HL-60 (cell line): ENCODE results near the gene METTL16.

ENCODE experiments used
- DNase-seq, 2 experiments: peaks; one replicate each; pipeline ENCODE4 v3.0.0-alpha.2; 2010 to 2020; ENCODE audit warnings: low read depth in 1 of 2, low spot score in 1 of 2
- H3K27ac ChIP-seq: fragments of 250-450 bp; sonication (Bioruptor Pico); replicated peaks from 2 replicates; pipeline ENCODE4 v1.5.1; 2020; ENCODE audit warnings: mild to moderate bottlenecking, moderate library complexity
- H3K27me3 ChIP-seq: fragments of 250-450 bp; sonication (Bioruptor Pico); 2 replicates; pipeline ENCODE4 v1.5.1; 2021; ENCODE audit warnings: mild to moderate bottlenecking, moderate library complexity; ENCODE audit not compliant: insufficient read depth, poor library complexity, severe bottlenecking
- H3K4me3 ChIP-seq: replicated peaks from 2 replicates; pipeline ENCODE4 v1.5.1; 2011; ENCODE audit warnings: mild to moderate bottlenecking, control low read depth, low read length; ENCODE audit not compliant: insufficient read depth
- CTCF ChIP-seq: IDR thresholded peaks from one replicate; pipeline ENCODE4 v1.5.1; 2011; ENCODE audit warnings: low read length, control low read depth, inconsistent platforms; ENCODE audit not compliant: insufficient read depth
- GABPA ChIP-seq: IDR thresholded peaks from 2 replicates; pipeline ENCODE4 v1.6.1; 2012; ENCODE audit warnings: low read depth
- POLR2AphosphoS5 ChIP-seq: IDR thresholded peaks from 2 replicates; pipeline ENCODE4 v1.6.1; 2012; ENCODE audit warnings: low read depth
- SPI1 ChIP-seq: IDR thresholded peaks from 2 replicates; pipeline ENCODE4 v1.6.1; 2012; ENCODE audit warnings: low read depth, mild to moderate bottlenecking, borderline replicate concordance
- TF ChIP-seq, protein P1 (sequence below): IDR thresholded peaks from 2 replicates; pipeline ENCODE4 v1.6.1; 2012; ENCODE audit warnings: low read depth; ENCODE audit not compliant: insufficient replicate concordance

METTL16 gene

GRCh38 chr17:2375406-2375805, 136.3 kb downstream of the METTL16 start:
- DNase-seq, result no peak
- no peaks in the 10 kb centered on the region for H3K27me3 ChIP-seq
- no peak overlapping the region for H3K27ac ChIP-seq
- no peak overlapping the region for H3K4me3 ChIP-seq
- TF ChIP-seq GABPA (no peak), CTCF (no peak), SPI1 (no peak), POLR2AphosphoS5 (no peak)
- TF ChIP-seq, protein P1, sequence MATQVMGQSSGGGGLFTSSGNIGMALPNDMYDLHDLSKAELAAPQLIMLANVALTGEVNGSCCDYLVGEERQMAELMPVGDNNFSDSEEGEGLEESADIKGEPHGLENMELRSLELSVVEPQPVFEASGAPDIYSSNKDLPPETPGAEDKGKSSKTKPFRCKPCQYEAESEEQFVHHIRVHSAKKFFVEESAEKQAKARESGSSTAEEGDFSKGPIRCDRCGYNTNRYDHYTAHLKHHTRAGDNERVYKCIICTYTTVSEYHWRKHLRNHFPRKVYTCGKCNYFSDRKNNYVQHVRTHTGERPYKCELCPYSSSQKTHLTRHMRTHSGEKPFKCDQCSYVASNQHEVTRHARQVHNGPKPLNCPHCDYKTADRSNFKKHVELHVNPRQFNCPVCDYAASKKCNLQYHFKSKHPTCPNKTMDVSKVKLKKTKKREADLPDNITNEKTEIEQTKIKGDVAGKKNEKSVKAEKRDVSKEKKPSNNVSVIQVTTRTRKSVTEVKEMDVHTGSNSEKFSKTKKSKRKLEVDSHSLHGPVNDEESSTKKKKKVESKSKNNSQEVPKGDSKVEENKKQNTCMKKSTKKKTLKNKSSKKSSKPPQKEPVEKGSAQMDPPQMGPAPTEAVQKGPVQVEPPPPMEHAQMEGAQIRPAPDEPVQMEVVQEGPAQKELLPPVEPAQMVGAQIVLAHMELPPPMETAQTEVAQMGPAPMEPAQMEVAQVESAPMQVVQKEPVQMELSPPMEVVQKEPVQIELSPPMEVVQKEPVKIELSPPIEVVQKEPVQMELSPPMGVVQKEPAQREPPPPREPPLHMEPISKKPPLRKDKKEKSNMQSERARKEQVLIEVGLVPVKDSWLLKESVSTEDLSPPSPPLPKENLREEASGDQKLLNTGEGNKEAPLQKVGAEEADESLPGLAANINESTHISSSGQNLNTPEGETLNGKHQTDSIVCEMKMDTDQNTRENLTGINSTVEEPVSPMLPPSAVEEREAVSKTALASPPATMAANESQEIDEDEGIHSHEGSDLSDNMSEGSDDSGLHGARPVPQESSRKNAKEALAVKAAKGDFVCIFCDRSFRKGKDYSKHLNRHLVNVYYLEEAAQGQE, result no peak

DNA sequence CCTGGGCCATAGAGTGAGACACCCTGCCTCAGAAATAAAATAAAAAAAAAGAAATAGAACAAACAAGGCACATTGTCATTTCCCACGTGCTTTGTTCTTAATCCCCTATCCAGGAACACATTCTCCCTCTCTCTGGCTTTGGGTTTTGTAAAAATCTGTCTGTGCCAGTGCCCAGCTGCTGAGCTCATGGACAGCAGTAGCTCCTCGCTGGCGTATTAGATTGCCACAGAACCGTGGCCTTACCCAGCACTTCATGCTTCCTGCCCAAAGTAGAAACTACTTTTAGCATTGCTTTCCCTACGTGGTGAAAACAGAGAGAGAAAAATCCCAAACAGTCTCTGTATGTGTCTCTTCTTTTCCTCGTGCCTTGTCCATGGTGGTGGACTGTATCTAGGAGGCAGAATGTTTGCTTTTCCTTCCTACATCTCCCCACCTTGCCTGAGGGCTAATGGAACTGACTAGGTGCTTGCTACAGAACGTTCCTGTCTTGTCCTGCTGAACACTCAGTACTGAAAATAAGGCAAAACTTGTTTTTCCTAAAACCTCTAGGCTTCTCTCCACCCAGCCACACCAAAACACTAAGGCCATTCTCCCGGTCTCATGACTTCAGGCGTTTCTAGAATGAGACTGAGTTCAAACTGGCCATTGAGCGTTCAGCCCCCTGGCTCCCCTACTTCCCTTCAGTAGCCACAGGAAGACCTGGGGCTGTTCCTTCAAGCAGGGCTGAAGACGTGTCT, 137.0 kb downstream of the METTL16 start:
- Histone ChIP-seq H3K27ac (no peak overlapping the region), H3K4me3 (no peak overlapping the region), H3K27me3 (no peaks in the 10 kb centered on the region)
- DNase-seq, result no peak
- no peak for TF ChIP-seq SPI1
- TF ChIP-seq, protein P1, result no peak
- no peak for TF ChIP-seq POLR2AphosphoS5
- no peak for TF ChIP-seq CTCF
- no peak for TF ChIP-seq GABPA

DNA sequence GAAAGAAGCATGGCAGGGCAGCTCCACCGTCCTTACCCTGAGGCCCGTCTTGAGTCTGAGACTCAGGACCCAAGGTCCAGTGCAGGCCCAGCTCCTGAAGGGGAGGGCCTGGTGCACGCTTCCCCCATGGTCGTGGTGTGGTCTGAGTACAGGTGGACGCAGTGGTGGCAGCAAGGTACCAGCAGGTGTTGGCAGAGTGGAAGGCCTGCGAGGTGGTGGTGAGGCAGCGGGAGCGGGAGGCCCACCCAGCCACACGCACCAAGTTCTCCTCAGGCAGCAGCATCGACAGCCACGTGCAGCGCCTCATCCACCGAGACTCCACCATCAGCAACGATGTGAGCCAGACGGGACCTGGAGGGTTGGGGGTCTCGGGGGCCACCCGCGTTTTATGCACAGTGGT, 138.5 kb downstream of the METTL16 start:
- TF ChIP-seq, protein P1, result no peak
- TF ChIP-seq SPI1 (no peak), CTCF (no peak), GABPA (no peak), POLR2AphosphoS5 (no peak)
- Histone ChIP-seq H3K4me3 (no peak overlapping the region), H3K27ac (no peak overlapping the region), H3K27me3 (no peaks in the 10 kb centered on the region)
- no peak for DNase-seq
